ENCODE results near the gene KMT2E. TPM values are rescaled to one million over a fixed set of nuclear protein-coding genes. Genes with fewer than 3 reads are reported as not detected.
A peak's percentile ranks its signal among the peaks of the same experiment; 100 is the strongest.

KMT2E gene
- total RNA-seq, 1 experiment from 2014 or later = 68.1 TPM

- ChIA-PET POLR2A (ENCODE audit: unreplicated experiment) (interaction anchor here (0.6 kb wide), 1 partner anchor 27 kb away, joined by 6 read pairs; no protein-coding TSS in a partner anchor), CTCF (interaction anchor here (0.5 to 0.9 kb wide), 3 partner anchors 9 to 526 kb away, joined by 3 to 4 read pairs (median 3); no protein-coding TSS in a partner anchor)
- no peak overlapping the region for H2AFZ ChIP-seq
- H3K27ac ChIP-seq = no peak overlapping the region
- H3K9me2 ChIP-seq (ENCODE audit: insufficient read depth) = no peaks in the 10 kb centered on the region
- no peaks in the 10 kb centered on the region for H3K27me3 ChIP-seq (ENCODE audit: insufficient read depth, low read depth)
- peaks cover 6% of the 10 kb centered on the region for H4K20me1 ChIP-seq (ENCODE audit: insufficient read depth)
- no peaks in the 10 kb centered on the region for H3K9me3 ChIP-seq (ENCODE audit: insufficient read depth, low read depth)
- H3K79me2 ChIP-seq (ENCODE audit: low read depth) = peaks cover 42% of the 10 kb centered on the region
- H3K4me1 ChIP-seq (replicated peaks; ENCODE audit: insufficient read depth) = peaks cover 35% of the 10 kb centered on the region
- peaks cover 47% of the 10 kb centered on the region for H3F3A ChIP-seq (ENCODE audit: insufficient read depth, low read depth)
- no TSS peak for BruUV-seq (replicated peaks)
- no peak for DNase-seq
- intact Hi-C loops (cut with micrococcal nuclease; ENCODE audit: unreplicated experiment) = loop anchor here (5.0 kb wide), 5 partner anchors 40 to 1170 kb away; partner anchors contain the start of gene SRPK2
- TF ChIP-seq EZH2 (IDR thresholded peaks at IDR 0.05; ENCODE audit: low read depth) (no peak), CTCF (conservative IDR thresholded peaks at IDR 0.05) (no peak)
- peak overlapping the region; percentile 84 for H3K4me2 ChIP-seq
- H3K36me3 ChIP-seq (ENCODE audit: low read depth) = peaks cover 9% of the 10 kb centered on the region; the same call in 1 of the 2 replicates
- no peak overlapping the region for H3K4me3 ChIP-seq
Measured at GRCh38 chr7:104982308-104983075, 31.5 kb upstream of the KMT2E start.

- H3K27ac ChIP-seq = peak overlapping the region; percentile 72
- H4K20me1 ChIP-seq (ENCODE audit: insufficient read depth) = peaks cover 6% of the 10 kb centered on the region
- peaks cover 52% of the 10 kb centered on the region for H3F3A ChIP-seq (ENCODE audit: insufficient read depth, low read depth)
- no peaks in the 10 kb centered on the region for H3K9me3 ChIP-seq (ENCODE audit: insufficient read depth, low read depth)
- peak overlapping the region; percentile 78; the same call in 1 of the 2 replicates for H2AFZ ChIP-seq
- peaks cover 35% of the 10 kb centered on the region for H3K4me1 ChIP-seq (replicated peaks; ENCODE audit: insufficient read depth)
- H3K4me3 ChIP-seq = peak overlapping the region; percentile 69
- no peaks in the 10 kb centered on the region for H3K9me2 ChIP-seq (ENCODE audit: insufficient read depth)
- H3K27me3 ChIP-seq (ENCODE audit: insufficient read depth, low read depth) = no peaks in the 10 kb centered on the region
- intact Hi-C loops (cut with micrococcal nuclease; ENCODE audit: unreplicated experiment) = loop anchor here (5.0 kb wide), 5 partner anchors 41 to 1169 kb away; partner anchors contain the start of gene SRPK2
- H3K79me2 ChIP-seq (ENCODE audit: low read depth) = peaks cover 42% of the 10 kb centered on the region
- BruUV-seq (replicated peaks) = no TSS peak
- H3K4me2 ChIP-seq = peak overlapping the region; percentile 84
- TF ChIP-seq EZH2 (IDR thresholded peaks at IDR 0.05; ENCODE audit: low read depth) (no peak), CTCF (conservative IDR thresholded peaks at IDR 0.05) (no peak)
- POLR2A ChIA-PET (ENCODE audit: unreplicated experiment) = interaction anchor here (0.6 to 1.5 kb wide), 4 partner anchors 27 to 549 kb away, joined by 3 to 6 read pairs (median 4); partner anchors contain the start of gene RINT1
- DNase-seq = no peak
- CTCF ChIA-PET = interaction anchor here (0.5 to 0.6 kb wide), 2 partner anchors 58 to 526 kb away, joined by 3 to 4 read pairs; no protein-coding TSS in a partner anchor
- peaks cover 9% of the 10 kb centered on the region; the same call in 1 of the 2 replicates for H3K36me3 ChIP-seq (ENCODE audit: low read depth)
Measured at GRCh38 chr7:104983076-104983577, 30.9 kb upstream of the KMT2E start.

All from PC-9 (cell line).